ENCODE data around the gene AIG1. TPM values are rescaled to one million over a fixed set of nuclear protein-coding genes. Genes with fewer than 3 reads are reported as not detected.

AIG1 gene
- total and polyA plus RNA-seq, 4 donors, result 32.4 to 72.3 (median 49.3) TPM

GRCh38 chr6:143262859-143263258 lies 202.2 kb downstream of the AIG1 start:
- WGBS, 2 donors, result 97 to 98% methylated on average over 2 of the region's 2 CpGs
- no peak overlapping the region for H3K27ac ChIP-seq (ENCODE audit: low read depth in 1 of 2, low read length in 2 of 2)
- ATAC-seq (ENCODE audit: low FRiP score) (no peak), DNase-seq (no peak)
- H3K4me1 ChIP-seq (ENCODE audit: control insufficient read depth in 1 of 2, insufficient read depth in 2 of 2, low read length in 2 of 2), result peaks cover 0 to 3% of the 10 kb centered on the region in 2 donors
- H3K9me3 ChIP-seq (ENCODE audit: control insufficient read depth, low read length), result peaks cover 1% of the 10 kb centered on the region
- no peaks in the 10 kb centered on the region for H3K36me3 ChIP-seq (ENCODE audit: control insufficient read depth in 1 of 2, insufficient read depth in 2 of 2, low read length in 1 of 2)
- H3K4me3 ChIP-seq (ENCODE audit: low read length in 2 of 2), result no peak overlapping the region
- no peaks in the 10 kb centered on the region for H3K27me3 ChIP-seq (ENCODE audit: control insufficient read depth in 1 of 2, insufficient read depth in 2 of 2, low read length in 1 of 2)
- intact Hi-C loops (cut with DNase I), result no loop called here

GRCh38 chr6:143264379-143264778 lies 203.7 kb downstream of the AIG1 start:
- 95 to 99% methylated on average over 5 of the region's 5 CpGs for WGBS, 2 donors
- ATAC-seq (ENCODE audit: low FRiP score), result no peak
- no peak for DNase-seq
- no peaks in the 10 kb centered on the region for H3K27me3 ChIP-seq (ENCODE audit: control insufficient read depth in 1 of 2, insufficient read depth in 2 of 2, low read length in 1 of 2)
- intact Hi-C loops (cut with DNase I), result no loop called here
- H3K36me3 ChIP-seq (ENCODE audit: control insufficient read depth in 1 of 2, insufficient read depth in 2 of 2, low read length in 1 of 2), result no peaks in the 10 kb centered on the region
- no peaks in the 10 kb centered on the region for H3K9me3 ChIP-seq (ENCODE audit: control insufficient read depth, low read length)
- no peak overlapping the region for H3K4me3 ChIP-seq (ENCODE audit: low read length in 2 of 2)
- H3K27ac ChIP-seq (ENCODE audit: low read depth in 1 of 2, low read length in 2 of 2), result no peak overlapping the region
- peaks cover 0 to 3% of the 10 kb centered on the region in 2 donors for H3K4me1 ChIP-seq (ENCODE audit: control insufficient read depth in 1 of 2, insufficient read depth in 2 of 2, low read length in 2 of 2)

GRCh38 chr6:143264986-143265764 lies 204.5 kb downstream of the AIG1 start:
- intact Hi-C loops (cut with DNase I), result no loop called here
- no peak for ATAC-seq (ENCODE audit: low FRiP score)
- no peaks in the 10 kb centered on the region for H3K27me3 ChIP-seq (ENCODE audit: control insufficient read depth in 1 of 2, insufficient read depth in 2 of 2, low read length in 1 of 2)
- H3K27ac ChIP-seq (ENCODE audit: low read depth in 1 of 2, low read length in 2 of 2), result no peak overlapping the region
- H3K36me3 ChIP-seq (ENCODE audit: control insufficient read depth in 1 of 2, insufficient read depth in 2 of 2, low read length in 1 of 2), result no peaks in the 10 kb centered on the region
- 56 to 62% methylated on average over 4 of the region's 4 CpGs for WGBS, 2 donors
- DNase-seq, result no peak
- peaks cover 0 to 4% of the 10 kb centered on the region in 2 donors for H3K4me1 ChIP-seq (ENCODE audit: control insufficient read depth in 1 of 2, insufficient read depth in 2 of 2, low read length in 2 of 2)
- H3K4me3 ChIP-seq (ENCODE audit: low read length in 2 of 2), result no peak overlapping the region
- no peaks in the 10 kb centered on the region for H3K9me3 ChIP-seq (ENCODE audit: control insufficient read depth, low read length)

GRCh38 chr6:143267760-143268159 lies 207.1 kb downstream of the AIG1 start:
- intact Hi-C loops (cut with DNase I), result no loop called here
- WGBS, 2 donors, result 10 to 16% methylated on average over 2 of the region's 2 CpGs
- ATAC-seq (ENCODE audit: low FRiP score), result peak; percentile 60

GRCh38 chr6:143268439-143268838 lies 207.8 kb downstream of the AIG1 start:
- Histone ChIP-seq H3K27me3 (ENCODE audit: control insufficient read depth in 1 of 2, insufficient read depth in 2 of 2, low read length in 1 of 2) (no peaks in the 10 kb centered on the region), H3K4me1 (ENCODE audit: control insufficient read depth in 1 of 2, insufficient read depth in 2 of 2, low read length in 2 of 2) (peaks cover 3 to 4% of the 10 kb centered on the region in 2 donors), H3K27ac (ENCODE audit: low read depth in 1 of 2, low read length in 2 of 2) (no peak overlapping the region), H3K36me3 (ENCODE audit: control insufficient read depth in 1 of 2, insufficient read depth in 2 of 2, low read length in 1 of 2) (no peaks in the 10 kb centered on the region), H3K9me3 (ENCODE audit: control insufficient read depth, low read length) (no peaks in the 10 kb centered on the region), H3K4me3 (ENCODE audit: low read length in 2 of 2) (no peak overlapping the region)
- intact Hi-C loops (cut with DNase I), result no loop called here
- no peak for ATAC-seq (ENCODE audit: low FRiP score)
- 13 to 35% methylated on average over 1 of the region's 1 CpG for WGBS, 2 donors
- DNase-seq, result no peak

More at GRCh38 chr6:143267760-143268159, 207.1 kb downstream of the AIG1 start:
- peak overlapping the region in 1 of 2 donors; percentile 35 for H3K27ac ChIP-seq (ENCODE audit: low read depth in 1 of 2, low read length in 2 of 2)
- no peaks in the 10 kb centered on the region for H3K36me3 ChIP-seq (ENCODE audit: control insufficient read depth in 1 of 2, insufficient read depth in 2 of 2, low read length in 1 of 2)
- H3K4me1 ChIP-seq (ENCODE audit: control insufficient read depth in 1 of 2, insufficient read depth in 2 of 2, low read length in 2 of 2), result peaks cover 3 to 4% of the 10 kb centered on the region in 2 donors
- H3K9me3 ChIP-seq (ENCODE audit: control insufficient read depth, low read length), result no peaks in the 10 kb centered on the region
- no peak for DNase-seq
- H3K4me3 ChIP-seq (ENCODE audit: low read length in 2 of 2), result no peak overlapping the region
- H3K27me3 ChIP-seq (ENCODE audit: control insufficient read depth in 1 of 2, insufficient read depth in 2 of 2, low read length in 1 of 2), result no peaks in the 10 kb centered on the region

- WGBS, 2 donors, result 96% methylated on average over 1 of the region's 1 CpG
- DNase-seq (no peak), ATAC-seq (ENCODE audit: low FRiP score) (no peak)
- intact Hi-C loops (cut with DNase I), result no loop called here
- H3K4me1 ChIP-seq (ENCODE audit: control insufficient read depth in 1 of 2, insufficient read depth in 2 of 2, low read length in 2 of 2), result peaks cover 3 to 4% of the 10 kb centered on the region in 2 donors
- H3K4me3 ChIP-seq (ENCODE audit: low read length in 2 of 2), result no peak overlapping the region
- H3K27me3 ChIP-seq (ENCODE audit: control insufficient read depth in 1 of 2, insufficient read depth in 2 of 2, low read length in 1 of 2), result no peaks in the 10 kb centered on the region
- no peak overlapping the region for H3K27ac ChIP-seq (ENCODE audit: low read depth in 1 of 2, low read length in 2 of 2)
- H3K36me3 ChIP-seq (ENCODE audit: control insufficient read depth in 1 of 2, insufficient read depth in 2 of 2, low read length in 1 of 2), result no peaks in the 10 kb centered on the region
- H3K9me3 ChIP-seq (ENCODE audit: control insufficient read depth, low read length), result no peaks in the 10 kb centered on the region
Measured at GRCh38 chr6:143270026-143270425, 209.3 kb downstream of the AIG1 start.

- DNase-seq, result no peak
- no peak overlapping the region for H3K4me3 ChIP-seq (ENCODE audit: low read length in 2 of 2)
- no peaks in the 10 kb centered on the region for H3K36me3 ChIP-seq (ENCODE audit: control insufficient read depth in 1 of 2, insufficient read depth in 2 of 2, low read length in 1 of 2)
- 17% methylated on average over 4 of the region's 4 CpGs for WGBS, 2 donors
- H3K27ac ChIP-seq (ENCODE audit: low read depth in 1 of 2, low read length in 2 of 2), result no peak overlapping the region
- peaks cover 3 to 4% of the 10 kb centered on the region in 2 donors for H3K4me1 ChIP-seq (ENCODE audit: control insufficient read depth in 1 of 2, insufficient read depth in 2 of 2, low read length in 2 of 2)
- H3K27me3 ChIP-seq (ENCODE audit: control insufficient read depth in 1 of 2, insufficient read depth in 2 of 2, low read length in 1 of 2), result no peaks in the 10 kb centered on the region
- ATAC-seq (ENCODE audit: low FRiP score), result no peak
- intact Hi-C loops (cut with DNase I), result no loop called here
- H3K9me3 ChIP-seq (ENCODE audit: control insufficient read depth, low read length), result no peaks in the 10 kb centered on the region
Measured at GRCh38 chr6:143271024-143271423, 210.3 kb downstream of the AIG1 start.

GRCh38 chr6:143276436-143276835 lies 215.7 kb downstream of the AIG1 start:
- Histone ChIP-seq H3K4me3 (ENCODE audit: low read length in 2 of 2) (no peak overlapping the region), H3K4me1 (ENCODE audit: control insufficient read depth in 1 of 2, insufficient read depth in 2 of 2, low read length in 2 of 2) (no peaks in the 10 kb centered on the region), H3K27me3 (ENCODE audit: control insufficient read depth in 1 of 2, insufficient read depth in 2 of 2, low read length in 1 of 2) (no peaks in the 10 kb centered on the region), H3K36me3 (ENCODE audit: control insufficient read depth in 1 of 2, insufficient read depth in 2 of 2, low read length in 1 of 2) (no peaks in the 10 kb centered on the region), H3K9me3 (ENCODE audit: control insufficient read depth, low read length) (no peaks in the 10 kb centered on the region), H3K27ac (ENCODE audit: low read depth in 1 of 2, low read length in 2 of 2) (no peak overlapping the region)
- DNase-seq (peak in 1 of 2 donors; percentile 51), ATAC-seq (ENCODE audit: low FRiP score) (no peak)
- WGBS, 2 donors, result 82 to 84% methylated on average over 4 of the region's 4 CpGs
- intact Hi-C loops (cut with DNase I), result no loop called here

GRCh38 chr6:143279385-143279784 lies 218.7 kb downstream of the AIG1 start:
- H3K4me3 ChIP-seq (ENCODE audit: low read length in 2 of 2), result no peak overlapping the region
- intact Hi-C loops (cut with DNase I), result no loop called here
- H3K27ac ChIP-seq (ENCODE audit: low read depth in 1 of 2, low read length in 2 of 2), result no peak overlapping the region
- H3K36me3 ChIP-seq (ENCODE audit: control insufficient read depth in 1 of 2, insufficient read depth in 2 of 2, low read length in 1 of 2), result no peaks in the 10 kb centered on the region
- no peaks in the 10 kb centered on the region for H3K4me1 ChIP-seq (ENCODE audit: control insufficient read depth in 1 of 2, insufficient read depth in 2 of 2, low read length in 2 of 2)
- ATAC-seq (ENCODE audit: low FRiP score) (no peak), DNase-seq (no peak)
- 76 to 82% methylated on average over 6 of the region's 6 CpGs for WGBS, 2 donors
- H3K9me3 ChIP-seq (ENCODE audit: control insufficient read depth, low read length), result no peaks in the 10 kb centered on the region
- H3K27me3 ChIP-seq (ENCODE audit: control insufficient read depth in 1 of 2, insufficient read depth in 2 of 2, low read length in 1 of 2), result no peaks in the 10 kb centered on the region
